ENCODE results near the gene ARAP1.

ARAP1 gene

DNA sequence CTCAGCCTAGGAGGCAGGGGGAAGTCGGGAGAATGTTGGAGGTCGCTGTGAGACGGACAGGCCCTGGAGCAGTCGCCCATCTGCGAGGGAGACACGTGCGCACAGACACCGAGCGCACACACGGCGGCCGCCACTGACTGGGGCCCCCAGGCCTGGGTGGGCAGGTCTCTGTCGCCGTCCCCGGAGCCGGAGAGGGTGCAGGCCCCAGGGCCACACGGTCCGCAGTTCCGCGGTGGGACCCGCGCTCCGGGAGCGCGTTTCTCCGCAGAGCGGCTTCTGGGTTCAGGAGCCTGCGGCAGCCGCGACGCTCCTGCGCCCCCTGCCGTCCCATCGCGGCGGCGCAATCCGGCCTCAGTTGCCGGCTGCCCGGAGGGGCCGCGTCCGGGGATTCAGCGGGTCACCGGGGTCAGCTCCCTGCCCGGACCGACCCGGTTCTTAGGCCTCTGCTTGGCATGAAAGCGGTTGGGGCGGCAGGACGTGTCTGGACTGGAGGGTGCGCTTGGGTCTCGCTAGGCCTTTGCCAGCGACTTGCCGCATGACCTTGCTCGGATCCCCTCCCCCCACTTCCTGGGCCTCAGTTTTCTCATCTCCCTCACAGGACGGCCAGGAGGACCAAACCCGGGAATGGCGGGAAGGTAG is 109.2 kb downstream of the ARAP1 start:
- Histone ChIP-seq H3K9ac (ENCODE audit: insufficient read length) (no peak overlapping the region), H3K36me3 (ENCODE audit: insufficient read depth, low read length) (no peaks in the 10 kb centered on the region), H3K4me3 (peak overlapping the region; percentile 79), H3K27ac (no peak overlapping the region), H3K9me3 (ENCODE audit: low read depth, low read length) (no peaks in the 10 kb centered on the region)
- no peak for DNase-seq (ENCODE audit: low read depth, low spot score)
- TF ChIP-seq POLR2AphosphoS5 (IDR thresholded peaks at IDR 0.05; ENCODE audit: borderline replicate concordance, low read depth, low read length) (no peak), EZH2 (IDR thresholded peaks at IDR 0.05) (no peak), FOXP2 (optimal IDR thresholded peaks at IDR 0.05; ENCODE audit: control extremely low read depth, extremely low read length, insufficient read depth) (no peak)

DNA sequence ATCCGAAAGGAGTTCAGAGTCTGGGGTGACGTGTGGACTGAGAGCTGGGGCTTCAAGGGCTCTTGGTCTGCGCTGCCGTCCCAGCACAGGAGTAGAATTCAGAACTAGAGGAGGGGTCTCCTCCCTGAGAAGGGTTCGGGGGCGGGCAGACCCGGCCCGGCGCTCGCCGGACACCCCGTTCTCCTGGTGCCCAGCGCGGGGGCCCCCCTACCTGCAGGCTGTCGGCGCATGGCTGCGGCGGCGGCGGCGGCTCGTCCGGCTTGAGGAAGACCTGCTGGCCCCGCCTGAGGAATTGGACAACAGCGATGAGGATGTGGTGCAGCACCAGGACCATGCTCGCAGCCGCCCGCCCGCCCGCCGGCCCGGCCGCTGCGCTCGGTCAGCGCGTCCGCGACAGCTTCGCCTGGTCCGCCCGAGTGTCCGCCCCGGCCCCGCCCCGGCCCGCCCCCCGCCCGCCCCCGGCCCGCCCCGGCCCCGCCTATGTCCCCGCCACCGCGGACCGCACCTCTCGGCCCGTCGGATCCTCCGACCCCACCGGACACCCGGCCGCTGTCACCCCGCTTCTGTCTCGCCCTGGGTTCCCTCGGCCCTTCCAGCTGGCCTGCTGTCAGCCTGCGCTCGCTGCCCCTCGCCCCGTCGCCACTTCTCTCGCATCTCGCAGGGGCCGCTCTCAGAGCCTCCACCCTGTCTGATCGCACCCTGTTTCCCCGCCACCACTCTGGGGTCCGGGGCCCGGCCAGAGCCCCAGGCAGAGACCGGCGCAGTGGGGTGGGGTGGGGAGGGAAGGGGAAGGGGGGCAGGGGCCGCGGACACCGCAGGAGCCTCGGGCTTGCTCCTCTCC is 109.9 kb downstream of the ARAP1 start:
- H3K9ac ChIP-seq (ENCODE audit: insufficient read length): no peak overlapping the region
- no peak for DNase-seq (ENCODE audit: low read depth, low spot score)
- peak overlapping the region; percentile 79 for H3K4me3 ChIP-seq
- H3K36me3 ChIP-seq (ENCODE audit: insufficient read depth, low read length): no peaks in the 10 kb centered on the region
- no peak overlapping the region for H3K27ac ChIP-seq
- no peaks in the 10 kb centered on the region for H3K9me3 ChIP-seq (ENCODE audit: low read depth, low read length)
- TF ChIP-seq POLR2AphosphoS5 (IDR thresholded peaks at IDR 0.05; ENCODE audit: borderline replicate concordance, low read depth, low read length) (no peak), FOXP2 (optimal IDR thresholded peaks at IDR 0.05; ENCODE audit: control extremely low read depth, extremely low read length, insufficient read depth) (no peak), EZH2 (IDR thresholded peaks at IDR 0.05) (no peak)

DNA sequence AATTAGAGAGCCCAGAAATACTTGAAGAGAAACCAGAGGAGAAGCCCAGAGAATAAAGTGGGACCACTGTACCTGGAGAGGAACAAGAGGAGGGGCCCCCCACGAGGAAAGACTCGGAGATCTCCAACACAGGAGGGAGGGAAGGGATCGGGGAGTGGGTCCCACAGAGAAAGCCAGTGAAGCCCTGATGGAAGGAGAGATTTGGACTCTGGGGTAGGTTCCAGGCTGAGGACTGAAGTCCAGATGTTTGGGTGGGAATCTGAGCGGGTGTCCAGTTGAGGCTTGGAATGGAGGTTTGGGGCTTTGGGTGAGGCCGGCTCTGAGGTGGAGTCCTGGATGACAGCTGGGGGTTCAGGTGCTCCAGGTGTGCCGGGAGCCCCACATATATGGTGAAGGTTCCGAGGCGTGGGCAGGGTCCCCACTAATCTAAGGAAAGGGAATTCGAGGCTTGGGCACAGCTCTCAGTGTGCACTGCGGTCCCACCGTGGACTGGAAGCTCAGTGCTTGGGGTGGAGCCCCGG is 110.6 kb downstream of the ARAP1 start:
- TF ChIP-seq FOXP2 (optimal IDR thresholded peaks at IDR 0.05; ENCODE audit: control extremely low read depth, extremely low read length, insufficient read depth) (no peak), POLR2AphosphoS5 (IDR thresholded peaks at IDR 0.05; ENCODE audit: borderline replicate concordance, low read depth, low read length) (no peak), EZH2 (IDR thresholded peaks at IDR 0.05) (no peak)
- no peaks in the 10 kb centered on the region for H3K36me3 ChIP-seq (ENCODE audit: insufficient read depth, low read length)
- no peak overlapping the region for H3K27ac ChIP-seq
- H3K9ac ChIP-seq (ENCODE audit: insufficient read length): no peak overlapping the region
- H3K9me3 ChIP-seq (ENCODE audit: low read depth, low read length): no peaks in the 10 kb centered on the region
- no peak for DNase-seq (ENCODE audit: low read depth, low spot score)
- H3K4me3 ChIP-seq: no peak overlapping the region

DNA sequence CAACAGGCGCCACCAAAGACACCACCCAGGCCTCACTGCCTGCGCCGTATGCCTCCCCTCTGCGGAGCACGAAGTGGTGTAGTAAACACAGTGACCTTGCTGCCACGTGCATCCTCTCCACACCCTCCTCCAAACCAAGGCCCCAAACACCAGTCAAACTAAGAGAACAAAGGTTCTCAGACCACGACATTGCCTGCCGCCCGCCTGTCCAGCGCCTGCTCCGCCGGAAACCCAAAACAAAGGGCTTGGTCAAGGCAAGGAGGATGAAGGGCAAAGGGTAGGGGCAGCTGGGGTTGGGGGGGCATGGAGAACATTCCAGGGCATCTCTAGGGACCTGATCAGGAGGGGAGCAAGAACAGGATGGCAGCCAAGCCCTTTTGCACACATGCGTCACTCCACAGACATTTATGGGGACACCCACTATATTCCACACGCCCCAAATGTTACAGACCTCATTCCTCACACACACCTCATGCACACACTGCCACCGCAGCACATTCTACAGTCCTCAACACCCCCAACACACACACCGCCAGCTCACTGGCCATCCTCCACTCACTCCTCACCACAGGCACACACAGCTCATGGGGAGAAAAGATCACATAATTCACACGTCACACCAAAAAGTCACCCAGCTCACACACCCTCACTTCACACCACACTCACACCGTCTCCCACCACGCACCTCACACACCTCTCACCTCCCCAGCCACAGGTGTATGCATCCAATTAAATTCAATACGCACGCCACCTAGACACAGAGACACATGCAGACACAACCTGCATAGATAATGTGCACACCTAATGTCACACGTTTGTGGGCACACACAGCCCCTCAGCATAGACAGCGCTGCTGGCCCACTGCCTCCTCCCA is 112.5 kb downstream of the ARAP1 start:
- H3K9ac ChIP-seq (ENCODE audit: insufficient read length): no peak overlapping the region
- no peak overlapping the region for H3K4me3 ChIP-seq
- H3K9me3 ChIP-seq (ENCODE audit: low read depth, low read length): no peaks in the 10 kb centered on the region
- TF ChIP-seq FOXP2 (optimal IDR thresholded peaks at IDR 0.05; ENCODE audit: control extremely low read depth, extremely low read length, insufficient read depth): no peak
- no peak for TF ChIP-seq POLR2AphosphoS5 (IDR thresholded peaks at IDR 0.05; ENCODE audit: borderline replicate concordance, low read depth, low read length)
- no peak for TF ChIP-seq EZH2 (IDR thresholded peaks at IDR 0.05)
- no peak overlapping the region for H3K27ac ChIP-seq
- no peak for DNase-seq (ENCODE audit: low read depth, low spot score)
- H3K36me3 ChIP-seq (ENCODE audit: insufficient read depth, low read length): no peaks in the 10 kb centered on the region

DNA sequence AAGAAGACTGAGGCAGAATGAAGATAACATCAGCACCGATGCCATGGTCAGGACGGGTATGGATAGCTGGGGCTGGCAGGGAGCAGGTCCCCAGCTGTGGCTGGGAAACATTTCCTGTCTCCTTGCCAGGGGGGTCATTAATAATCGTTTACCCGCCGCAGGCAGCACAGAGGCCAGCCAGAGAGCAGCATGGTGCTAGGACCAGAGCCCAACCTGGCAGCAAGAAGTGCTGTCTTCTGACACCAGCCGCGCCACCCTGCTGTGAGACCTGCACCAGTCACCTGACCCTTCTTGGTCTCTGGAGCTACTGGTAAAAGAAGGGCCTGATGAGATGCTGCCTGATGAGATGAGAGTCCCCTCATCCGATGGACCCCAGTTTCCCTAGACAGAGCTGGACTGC is 114.3 kb downstream of the ARAP1 start:
- Histone ChIP-seq H3K27ac (no peak overlapping the region), H3K36me3 (ENCODE audit: insufficient read depth, low read length) (no peaks in the 10 kb centered on the region), H3K9ac (ENCODE audit: insufficient read length) (no peak overlapping the region), H3K9me3 (ENCODE audit: low read depth, low read length) (no peaks in the 10 kb centered on the region), H3K4me3 (no peak overlapping the region)
- DNase-seq (ENCODE audit: low read depth, low spot score): no peak
- no peak for TF ChIP-seq POLR2AphosphoS5 (IDR thresholded peaks at IDR 0.05; ENCODE audit: borderline replicate concordance, low read depth, low read length)
- TF ChIP-seq EZH2 (IDR thresholded peaks at IDR 0.05): no peak
- no peak for TF ChIP-seq FOXP2 (optimal IDR thresholded peaks at IDR 0.05; ENCODE audit: control extremely low read depth, extremely low read length, insufficient read depth)

DNA sequence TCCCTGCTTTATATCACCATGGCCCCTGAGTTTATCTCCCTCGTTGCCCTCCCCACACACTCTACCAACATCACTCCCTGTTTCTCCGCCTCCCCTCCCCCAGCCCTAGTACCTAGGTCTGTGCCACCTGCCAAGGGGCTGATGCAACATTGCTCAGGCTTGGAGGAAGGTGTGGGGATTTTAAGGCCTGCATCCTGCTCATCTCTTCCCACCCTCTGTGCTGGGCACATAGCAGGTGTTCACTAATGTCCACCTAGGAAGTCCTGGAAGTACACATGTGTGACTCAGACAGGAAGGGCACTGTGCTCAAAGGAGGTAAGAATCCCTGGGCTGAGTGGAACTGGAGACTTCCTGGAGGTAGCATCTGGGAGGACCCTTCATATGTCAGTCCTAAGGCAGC is 115.0 kb downstream of the ARAP1 start:
- Histone ChIP-seq H3K9ac (ENCODE audit: insufficient read length) (no peak overlapping the region), H3K27ac (peak overlapping the region; percentile 67; the same call in 1 of the 2 replicates), H3K4me3 (no peak overlapping the region), H3K36me3 (ENCODE audit: insufficient read depth, low read length) (no peaks in the 10 kb centered on the region), H3K9me3 (ENCODE audit: low read depth, low read length) (no peaks in the 10 kb centered on the region)
- TF ChIP-seq POLR2AphosphoS5 (IDR thresholded peaks at IDR 0.05; ENCODE audit: borderline replicate concordance, low read depth, low read length) (no peak), EZH2 (IDR thresholded peaks at IDR 0.05) (no peak), FOXP2 (optimal IDR thresholded peaks at IDR 0.05; ENCODE audit: control extremely low read depth, extremely low read length, insufficient read depth) (no peak)
- DNase-seq (ENCODE audit: low read depth, low spot score): no peak

DNA sequence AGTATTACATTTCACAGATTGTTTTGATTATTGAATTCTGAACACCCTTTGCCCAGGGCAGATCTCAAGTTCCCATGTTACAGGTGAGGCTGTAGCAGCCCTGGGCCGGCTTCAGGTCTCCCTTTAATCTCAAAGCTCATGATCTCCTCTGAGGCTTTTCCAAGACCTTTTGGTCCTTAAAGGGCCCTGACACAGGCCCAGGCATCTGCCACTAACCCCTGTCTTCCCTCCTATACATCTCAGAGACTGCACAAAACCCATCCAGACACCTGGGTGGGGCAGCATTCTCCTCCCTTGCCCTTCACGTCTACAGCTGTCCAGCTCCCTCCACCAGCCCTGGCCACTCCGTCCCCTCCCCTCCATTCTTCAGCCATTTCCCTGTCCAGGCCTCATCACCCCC is 115.8 kb downstream of the ARAP1 start:
- no peaks in the 10 kb centered on the region for H3K9me3 ChIP-seq (ENCODE audit: low read depth, low read length)
- peak overlapping the region; percentile 51 for H3K4me3 ChIP-seq
- H3K27ac ChIP-seq: peak overlapping the region; percentile 67
- no peak for DNase-seq (ENCODE audit: low read depth, low spot score)
- peak overlapping the region; percentile 19 for H3K9ac ChIP-seq (ENCODE audit: insufficient read length)
- no peak for TF ChIP-seq EZH2 (IDR thresholded peaks at IDR 0.05)
- TF ChIP-seq FOXP2 (optimal IDR thresholded peaks at IDR 0.05; ENCODE audit: control extremely low read depth, extremely low read length, insufficient read depth): no peak
- no peak for TF ChIP-seq POLR2AphosphoS5 (IDR thresholded peaks at IDR 0.05; ENCODE audit: borderline replicate concordance, low read depth, low read length)
- no peaks in the 10 kb centered on the region for H3K36me3 ChIP-seq (ENCODE audit: insufficient read depth, low read length)
